Testis (tissue), 3 donors: ENCODE data around the gene MRPL27. TPM values are rescaled to one million over a fixed set of nuclear protein-coding genes. Genes with fewer than 3 reads are reported as not detected.
"Not testable (repeated sequence)": the region's sequence is repeated elsewhere in the genome, so short reads cannot be mapped to it uniquely, and the experiment has no call there.

Source experiments
- DNase-seq: peaks from one replicate; pipeline ENCODE4 v3.0.0-alpha.2; 2019
- H3K27ac ChIP-seq, 2 donors: fragments of 200-600 bp; sonication (generic); one replicate each; pipeline ENCODE4 v1.5.1; 2019
- H3K27me3 ChIP-seq: fragments of 200-600 bp; sonication (generic); one replicate; pipeline ENCODE4 v1.5.1; 2019
- H3K36me3 ChIP-seq: fragments of 200-600 bp; sonication (generic); one replicate; pipeline ENCODE4 v1.5.1; 2017; ENCODE audit warnings: low read depth; ENCODE audit errors: missing control alignments
- H3K4me1 ChIP-seq: fragments of 200-600 bp; sonication (generic); one replicate; pipeline ENCODE4 v1.5.1; 2019
- H3K4me3 ChIP-seq, 2 donors: fragments of 200-600 bp; sonication (generic); one replicate each; pipeline ENCODE4 v1.5.1; 2017 to 2019
- H3K9me3 ChIP-seq: fragments of 200-600 bp; sonication (generic); one replicate; pipeline ENCODE4 v1.5.1; 2017
- POLR2A ChIP-seq: fragments of 450-650 bp; IDR thresholded peaks from one replicate; pipeline ENCODE4 v1.6.1; 2017; ENCODE audit warnings: antibody characterized with exemption, mild to moderate bottlenecking, moderate library complexity
- WGBS, 2 donors: methylation state at CpG; one replicate each; pipeline ENCODE4 v1.1.5; 2018; 5-methylcytosine and 5-hydroxymethylcytosine counted together
- intact Hi-C: fragments of 100-400 bp; cut with DNase I; formaldehyde crosslinking; loops from one replicate; pipeline ENCODE4 v1.15.1; 2023; ENCODE audit warnings: low total_unique reads
- polyA plus RNA-seq: library from polyadenylated mRNA; stranded (reverse); fragments of 350-450 nt; fragmentation: Illumina TruSeq; extraction: RNeasy Lipid Tissue Mini Kit (QIAGEN cat#74804); gene quantifications from one replicate; pipeline ENCODE4 v1.2.3, GENCODE V29; 2014; ENCODE audit warnings: low read depth, low replicate concordance; ENCODE audit not compliant: insufficient read depth
- total RNA-seq, 2 donors: library from RNA; depleted of rRNA; stranded (reverse); fragments of >200 nt; gene quantifications; one replicate each; pipeline ENCODE4 v1.2.3, GENCODE V29; 2016
- TF ChIP-seq, protein P1 (sequence below), 3 experiments: fragments of 450-650 bp in 2 of 3; fragments of 200-600 bp in 1 of 3; sonication (generic) in 1 of 3; IDR thresholded peaks; one replicate each; pipeline ENCODE4 v1.5.1; 2016 to 2019; ENCODE audit warnings: antibody characterized with exemption in 3 of 3, mild to moderate bottlenecking in 2 of 3, moderate library complexity in 1 of 3

MRPL27 gene
- total and polyA plus RNA-seq, 3 donors from 2014 or later: 54.5 to 69.1 (median 65.1) TPM

DNA sequence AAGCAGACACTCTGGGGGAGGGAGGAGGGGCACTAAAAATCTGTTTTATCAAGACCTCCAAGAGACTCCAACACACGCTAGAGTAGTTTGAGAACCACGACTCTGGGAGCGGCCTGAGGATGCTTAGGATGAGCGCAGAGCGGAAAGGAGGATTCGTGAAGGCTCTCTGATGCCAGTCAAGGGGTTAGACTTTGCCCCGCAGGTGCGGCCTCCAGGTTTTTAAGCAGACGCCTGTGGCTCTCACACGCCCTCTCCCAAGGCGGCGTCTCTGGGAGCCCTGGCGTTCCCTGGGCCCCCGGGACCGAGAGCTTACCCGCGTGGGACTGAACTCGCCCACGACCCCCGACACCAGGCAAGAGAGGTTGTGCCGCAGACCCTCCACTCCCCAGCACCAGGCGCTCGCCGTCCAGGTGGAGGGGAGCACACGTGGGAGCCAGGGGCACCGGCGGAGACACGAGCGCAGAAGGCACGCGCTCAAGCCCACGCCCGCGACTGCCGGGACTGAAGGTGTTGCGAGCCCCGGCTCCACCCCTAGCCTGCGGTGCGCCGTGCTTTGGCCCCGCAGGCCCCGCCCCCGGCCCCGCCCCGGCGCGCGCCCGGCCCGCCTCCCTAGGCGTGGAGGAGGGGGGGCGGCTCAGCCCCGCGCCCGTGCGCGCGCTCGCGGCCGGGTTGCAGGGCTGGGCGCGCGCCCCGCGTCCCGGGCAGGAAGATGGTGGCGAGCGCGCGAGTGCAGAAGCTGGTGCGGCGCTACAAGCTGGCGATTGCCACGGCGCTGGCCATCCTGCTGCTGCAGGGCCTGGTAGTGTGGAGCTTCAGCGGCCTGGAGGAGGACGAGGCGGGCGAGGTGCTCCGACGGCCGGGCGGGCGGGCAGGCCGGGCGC, 27.3 kb downstream of the MRPL27 start, which contains the start of gene XYLT2:
Gene XYLT2 (plus strand): TSS at position 695 of the 881 bp plus-strand sequence. CDS start 15 bp downstream, at position 710.
- peak within 1 kb of the TSS in 1 of 2 donors; percentile 59 for H3K27ac ChIP-seq
- no peaks in the 10 kb centered on the region for H3K9me3 ChIP-seq
- H3K4me1 ChIP-seq: peaks cover 17% of the 10 kb centered on the region
- TF ChIP-seq POLR2A: no peak
- TF ChIP-seq, protein P1, sequence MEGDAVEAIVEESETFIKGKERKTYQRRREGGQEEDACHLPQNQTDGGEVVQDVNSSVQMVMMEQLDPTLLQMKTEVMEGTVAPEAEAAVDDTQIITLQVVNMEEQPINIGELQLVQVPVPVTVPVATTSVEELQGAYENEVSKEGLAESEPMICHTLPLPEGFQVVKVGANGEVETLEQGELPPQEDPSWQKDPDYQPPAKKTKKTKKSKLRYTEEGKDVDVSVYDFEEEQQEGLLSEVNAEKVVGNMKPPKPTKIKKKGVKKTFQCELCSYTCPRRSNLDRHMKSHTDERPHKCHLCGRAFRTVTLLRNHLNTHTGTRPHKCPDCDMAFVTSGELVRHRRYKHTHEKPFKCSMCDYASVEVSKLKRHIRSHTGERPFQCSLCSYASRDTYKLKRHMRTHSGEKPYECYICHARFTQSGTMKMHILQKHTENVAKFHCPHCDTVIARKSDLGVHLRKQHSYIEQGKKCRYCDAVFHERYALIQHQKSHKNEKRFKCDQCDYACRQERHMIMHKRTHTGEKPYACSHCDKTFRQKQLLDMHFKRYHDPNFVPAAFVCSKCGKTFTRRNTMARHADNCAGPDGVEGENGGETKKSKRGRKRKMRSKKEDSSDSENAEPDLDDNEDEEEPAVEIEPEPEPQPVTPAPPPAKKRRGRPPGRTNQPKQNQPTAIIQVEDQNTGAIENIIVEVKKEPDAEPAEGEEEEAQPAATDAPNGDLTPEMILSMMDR (IDR thresholded peaks at IDR 0.05): no peak
- no peaks in the 10 kb centered on the region for H3K27me3 ChIP-seq
- H3K4me3 ChIP-seq: peak within 1 kb of the TSS; percentile 68 to 69
- peak; percentile 93 for DNase-seq
- WGBS, 2 donors: 4 to 5% methylated on average over 6 to 56 of the region's 87 CpGs
- intact Hi-C loops: no loop called here
- no peaks in the 10 kb centered on the region for H3K36me3 ChIP-seq

DNA sequence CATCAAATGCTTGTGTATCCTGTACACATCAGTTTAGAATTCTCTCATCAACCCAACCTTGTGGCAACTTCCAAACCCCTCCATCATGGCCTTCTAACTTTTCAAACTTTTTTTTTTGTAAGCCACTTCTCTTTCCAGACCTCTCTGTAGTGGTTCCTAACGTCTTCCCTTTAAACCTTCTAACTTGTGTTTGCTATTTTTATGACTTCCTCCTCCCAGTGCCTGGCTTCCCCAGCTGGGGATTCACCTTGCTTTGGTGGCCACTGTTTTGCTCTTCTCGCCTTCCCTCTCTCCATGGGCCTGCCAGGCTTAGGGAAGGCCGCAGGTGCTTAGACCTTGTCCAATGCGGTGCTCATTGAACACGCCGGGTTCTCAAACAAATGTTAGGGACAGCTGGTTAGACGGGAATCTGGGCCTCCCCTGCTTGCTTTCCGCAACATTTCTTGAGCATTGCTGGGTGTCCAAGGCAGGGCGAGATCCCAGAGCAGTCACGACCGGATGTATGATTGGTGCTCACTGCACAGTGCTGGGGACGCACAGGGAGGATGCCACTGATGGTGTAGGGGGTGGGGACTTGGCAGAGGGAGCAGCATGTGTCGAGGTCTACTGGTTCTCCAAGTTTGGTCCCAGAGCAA, 28.1 kb downstream of the MRPL27 start:
- Histone ChIP-seq H3K4me1 (peaks cover 17% of the 10 kb centered on the region), H3K36me3 (no peaks in the 10 kb centered on the region), H3K27ac (no peak overlapping the region), H3K27me3 (no peaks in the 10 kb centered on the region), H3K9me3 (no peaks in the 10 kb centered on the region), H3K4me3 (peak overlapping the region in 1 of 2 donors; percentile 68)
- no peak for DNase-seq
- intact Hi-C loops: no loop called here
- 61 to 63% methylated on average over 10 to 13 of the region's 13 CpGs for WGBS, 2 donors
- TF ChIP-seq POLR2A: no peak

DNA sequence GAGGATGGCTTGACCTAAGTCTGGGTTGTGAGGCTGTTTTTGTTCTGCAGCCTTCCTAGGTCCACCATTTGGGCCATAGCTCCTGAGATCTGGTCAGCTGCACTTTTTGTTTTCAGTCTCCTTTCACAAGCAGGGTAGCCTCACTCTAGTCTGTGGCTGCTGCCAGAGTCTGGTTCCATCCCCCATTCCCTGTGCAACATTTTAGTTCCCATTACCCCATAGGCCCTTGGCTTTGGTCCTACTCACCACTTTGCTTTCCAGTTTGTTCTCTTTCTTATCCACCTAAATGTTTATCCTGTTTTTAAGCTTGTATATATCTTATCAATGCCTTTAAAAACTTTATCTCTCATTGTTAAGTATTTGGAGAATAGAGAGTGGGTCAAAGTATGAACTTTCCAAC, 33.6 kb downstream of the MRPL27 start:
- intact Hi-C loops: no loop called here
- Histone ChIP-seq H3K4me1 (no peaks in the 10 kb centered on the region), H3K27me3 (no peaks in the 10 kb centered on the region), H3K9me3 (no peaks in the 10 kb centered on the region), H3K27ac (no peak overlapping the region), H3K36me3 (no peaks in the 10 kb centered on the region), H3K4me3 (no peak overlapping the region)
- DNase-seq: no peak
- TF ChIP-seq, protein P1 (IDR thresholded peaks at IDR 0.05): no peak
- no peak for TF ChIP-seq POLR2A

DNA sequence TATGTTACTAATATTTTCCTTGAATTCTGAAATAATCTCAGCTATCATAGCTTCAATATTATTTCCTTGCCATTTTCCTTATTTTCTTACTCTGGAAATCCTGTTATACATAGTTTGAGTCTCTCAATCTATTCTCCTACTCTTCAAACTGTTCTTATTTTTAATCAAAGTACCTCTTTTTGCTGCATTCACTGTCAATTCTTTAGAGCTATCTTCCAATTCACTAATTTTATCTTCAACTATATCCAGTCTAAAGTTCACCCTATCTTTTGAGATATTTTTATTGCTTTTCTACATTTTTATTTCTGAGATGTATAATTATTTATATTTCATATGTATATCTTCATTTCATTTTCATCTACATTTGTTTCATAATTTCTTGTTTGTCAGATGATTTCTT, 34.3 kb downstream of the MRPL27 start:
- no peaks in the 10 kb centered on the region for H3K9me3 ChIP-seq
- no peaks in the 10 kb centered on the region for H3K36me3 ChIP-seq
- intact Hi-C loops: no loop called here
- H3K4me1 ChIP-seq: no peaks in the 10 kb centered on the region
- TF ChIP-seq, protein P1 (IDR thresholded peaks at IDR 0.05): no peak
- DNase-seq: no peak
- no peaks in the 10 kb centered on the region for H3K27me3 ChIP-seq
- no peak overlapping the region for H3K27ac ChIP-seq
- H3K4me3 ChIP-seq: no peak overlapping the region

DNA sequence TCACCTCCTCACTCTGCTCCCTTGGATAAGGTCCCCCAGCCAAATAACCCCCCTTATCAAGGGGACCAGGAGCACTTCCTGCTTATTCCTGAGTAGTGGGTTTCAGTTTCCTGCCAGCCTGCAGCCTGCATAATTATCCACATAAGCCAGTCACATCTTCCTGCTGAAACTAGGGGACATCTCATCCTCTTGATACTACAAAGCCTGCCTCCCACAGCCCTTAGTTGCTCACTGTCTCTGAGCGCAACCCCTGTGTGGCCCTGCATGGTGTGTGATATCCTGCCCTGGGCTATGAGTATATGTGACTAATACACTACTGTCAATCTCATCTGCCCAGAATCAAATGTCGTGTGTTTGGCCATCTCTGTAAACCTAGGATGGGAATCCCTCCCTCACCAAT, 35.0 kb downstream of the MRPL27 start:
- Histone ChIP-seq H3K4me3 (no peak overlapping the region), H3K9me3 (no peaks in the 10 kb centered on the region), H3K27ac (no peak overlapping the region), H3K4me1 (no peaks in the 10 kb centered on the region), H3K36me3 (no peaks in the 10 kb centered on the region), H3K27me3 (no peaks in the 10 kb centered on the region)
- no peak for DNase-seq
- intact Hi-C loops: no loop called here
- TF ChIP-seq POLR2A: no peak
- TF ChIP-seq, protein P1 (IDR thresholded peaks at IDR 0.05): no peak
- 93 to 97% methylated on average over 2 of the region's 2 CpGs for WGBS, 2 donors

DNA sequence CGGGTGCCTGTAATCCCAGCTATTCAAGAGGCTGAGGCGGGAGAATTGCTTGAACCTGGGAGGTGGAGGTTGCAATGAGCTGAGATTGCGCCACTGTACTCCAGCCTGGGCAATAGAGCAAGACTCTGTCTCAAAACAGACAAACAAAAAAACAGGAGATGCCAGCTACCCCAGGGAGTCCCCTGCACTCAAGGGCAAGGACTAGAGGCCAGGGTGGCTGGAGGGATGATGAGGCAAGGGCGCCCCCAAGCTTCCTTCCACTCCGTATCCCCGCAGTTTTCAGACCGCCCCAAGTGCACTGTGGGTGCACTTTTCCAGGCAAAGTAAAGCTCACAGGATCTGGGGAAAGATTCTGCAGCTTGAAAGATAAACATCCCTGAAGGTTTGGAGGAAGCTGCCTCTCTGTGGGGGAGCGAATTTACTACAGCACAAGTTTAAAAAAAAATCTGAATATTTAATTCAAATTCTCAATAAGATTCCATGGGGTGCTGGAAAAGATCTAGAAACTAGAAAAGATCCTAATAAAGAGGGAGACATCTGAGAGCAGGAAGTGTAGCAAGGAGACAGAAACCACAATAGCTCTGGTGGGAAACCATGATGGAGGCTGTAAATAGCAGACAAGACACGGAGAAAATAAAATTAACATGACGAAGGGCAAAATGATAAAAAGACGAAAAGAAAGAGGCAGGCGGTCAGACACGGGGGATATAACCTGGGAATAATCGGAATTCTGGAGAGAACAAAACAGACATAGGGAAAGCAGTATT, 39.5 kb downstream of the MRPL27 start:
- H3K4me1 ChIP-seq, H3K27me3 ChIP-seq, H3K4me3 ChIP-seq, intact Hi-C loops, H3K9me3 ChIP-seq, H3K27ac ChIP-seq, DNase-seq, H3K36me3 ChIP-seq: not testable (repeated sequence)
- 67 to 74% methylated on average over 14 of the region's 14 CpGs for WGBS, 2 donors
